NCI-H1105 treated with DMSO at 0.1 percent for 48 hours (cell line): ENCODE data around the gene DLX3.
A peak's percentile ranks its signal among the peaks of the same experiment; 100 is the strongest.

Experiments used
- DNase-seq: peaks from one replicate; lab custom pipeline; 2025; lab: John Stamatoyannopoulos, UW

DLX3 gene

GRCh38 chr17:49972486-49973270, 22.3 kb downstream of the DLX3 start:
- DNase-seq: no peak

- DNase-seq: no peak
Observed at GRCh38 chr17:49971848-49972485, 23.1 kb downstream of the DLX3 start.

- no peak for DNase-seq
Observed at GRCh38 chr17:49971199-49971847, 23.7 kb downstream of the DLX3 start.

- DNase-seq: no peak
Observed at GRCh38 chr17:49970498-49970897, 24.5 kb downstream of the DLX3 start.

GRCh38 chr17:49969795-49970389, 25.1 kb downstream of the DLX3 start:
- DNase-seq: no peak

- DNase-seq: peak; percentile 9
Observed at GRCh38 chr17:49969134-49969759, 25.8 kb downstream of the DLX3 start, which contains the start of gene DLX4. TSS of gene DLX4 (plus strand) at chr17:49969190. CDS start at chr17:49969469, 279 bp downstream.

- peak; percentile 85 for DNase-seq
Observed at GRCh38 chr17:49968405-49969133, 26.5 kb downstream of the DLX3 start.

GRCh38 chr17:49967621-49968404, 27.2 kb downstream of the DLX3 start:
- no peak for DNase-seq

GRCh38 chr17:49967205-49967604, 27.8 kb downstream of the DLX3 start:
- DNase-seq: no peak

- no peak for DNase-seq
Observed at GRCh38 chr17:49966767-49967166, 28.3 kb downstream of the DLX3 start.

GRCh38 chr17:49965524-49965909, 29.5 kb downstream of the DLX3 start:
- DNase-seq: no peak

- no peak for DNase-seq
Observed at GRCh38 chr17:49964769-49965523, 30.1 kb downstream of the DLX3 start.

- no peak for DNase-seq
Observed at GRCh38 chr17:49964303-49964768, 30.7 kb downstream of the DLX3 start.

GRCh38 chr17:49963626-49964302, 31.3 kb downstream of the DLX3 start:
- no peak for DNase-seq

- DNase-seq: no peak
Observed at GRCh38 chr17:49963309-49963625, 31.8 kb downstream of the DLX3 start.

GRCh38 chr17:49962599-49963308, 32.3 kb downstream of the DLX3 start:
- DNase-seq: no peak

- no peak for DNase-seq
Observed at GRCh38 chr17:49959183-49959935, 35.7 kb downstream of the DLX3 start.

- no peak for DNase-seq
Observed at GRCh38 chr17:49958723-49959122, 36.3 kb downstream of the DLX3 start.
